HG02884 (cell line): ENCODE results near the gene SEMA4A.
"Not testable (repeated sequence)": the region's sequence is repeated elsewhere in the genome, so short reads cannot be mapped to it uniquely, and the experiment has no call there.

Source experiments
- ATAC-seq: cut with Tn5 transposase; IDR thresholded peaks from one replicate; pipeline ENCODE4 v1.9.1; 2021; ENCODE audit warnings: mild to moderate bottlenecking, moderate library complexity; ENCODE audit not compliant: unreplicated experiment

Gene SEMA4A

DNA sequence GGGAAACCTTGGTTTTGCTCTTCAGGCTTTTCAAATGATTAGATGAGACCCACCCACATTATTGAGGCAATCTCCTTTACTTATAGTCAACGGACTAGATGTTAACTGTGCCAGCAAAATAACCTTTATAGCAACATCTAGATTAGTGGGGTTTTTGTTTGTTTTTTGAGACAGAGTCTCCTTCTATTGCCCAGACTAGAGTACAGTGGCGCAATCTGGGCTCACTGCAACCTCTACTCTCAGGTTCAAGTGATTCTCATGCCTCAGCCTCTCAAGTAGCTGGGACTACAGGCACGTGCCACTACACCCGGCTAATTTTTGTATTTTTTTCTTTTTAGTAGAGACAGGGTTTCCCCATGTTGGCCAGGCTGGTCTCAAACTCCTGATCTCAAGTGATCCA is 36.9 kb downstream of the SEMA4A start:
- ATAC-seq, result not testable (repeated sequence)

DNA sequence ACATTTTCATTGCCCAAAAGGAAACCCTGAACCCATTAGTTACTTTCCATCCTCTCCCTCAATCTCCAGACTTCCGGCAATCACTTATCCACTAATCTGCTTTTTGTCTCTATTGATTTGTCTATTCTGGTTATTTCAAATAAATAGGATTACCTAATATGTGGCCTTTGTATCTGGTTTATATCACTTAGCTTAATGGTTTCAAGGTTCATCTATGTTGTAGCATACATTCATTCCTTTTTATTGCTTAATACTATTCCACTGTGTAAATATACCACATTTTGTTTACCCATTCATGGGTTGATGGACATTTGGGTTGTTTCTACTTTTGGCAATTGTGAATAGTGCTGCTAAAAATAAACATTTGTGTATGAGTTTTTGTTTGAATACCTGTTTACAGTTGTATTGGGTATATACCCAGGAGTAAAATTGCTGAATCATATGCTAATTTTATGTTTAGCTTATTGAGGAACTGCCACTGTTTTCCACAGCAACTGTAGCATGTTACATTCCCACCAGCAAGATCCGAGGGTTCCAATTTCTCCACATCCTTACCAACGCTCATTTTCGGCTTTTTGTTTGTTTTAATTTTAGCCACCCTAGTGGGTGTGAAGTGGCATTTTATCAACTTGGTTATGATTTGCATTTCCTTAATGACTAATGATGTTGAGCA is 38.0 kb downstream of the SEMA4A start:
- ATAC-seq, result no peak

DNA sequence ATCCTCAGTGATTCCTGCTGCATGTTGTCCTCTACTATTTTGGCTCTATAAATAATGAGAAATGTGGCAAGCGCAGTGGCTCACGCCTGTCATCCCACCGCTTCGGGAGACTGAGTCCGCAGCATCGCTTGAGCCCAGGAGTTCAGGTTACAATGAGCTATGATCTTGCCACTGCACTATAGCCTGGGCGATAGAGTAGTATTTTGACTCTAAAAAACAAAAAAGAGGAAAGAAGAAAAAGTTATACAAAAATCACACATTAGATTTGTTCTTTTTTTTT is 39.8 kb downstream of the SEMA4A start:
- ATAC-seq, result no peak

DNA sequence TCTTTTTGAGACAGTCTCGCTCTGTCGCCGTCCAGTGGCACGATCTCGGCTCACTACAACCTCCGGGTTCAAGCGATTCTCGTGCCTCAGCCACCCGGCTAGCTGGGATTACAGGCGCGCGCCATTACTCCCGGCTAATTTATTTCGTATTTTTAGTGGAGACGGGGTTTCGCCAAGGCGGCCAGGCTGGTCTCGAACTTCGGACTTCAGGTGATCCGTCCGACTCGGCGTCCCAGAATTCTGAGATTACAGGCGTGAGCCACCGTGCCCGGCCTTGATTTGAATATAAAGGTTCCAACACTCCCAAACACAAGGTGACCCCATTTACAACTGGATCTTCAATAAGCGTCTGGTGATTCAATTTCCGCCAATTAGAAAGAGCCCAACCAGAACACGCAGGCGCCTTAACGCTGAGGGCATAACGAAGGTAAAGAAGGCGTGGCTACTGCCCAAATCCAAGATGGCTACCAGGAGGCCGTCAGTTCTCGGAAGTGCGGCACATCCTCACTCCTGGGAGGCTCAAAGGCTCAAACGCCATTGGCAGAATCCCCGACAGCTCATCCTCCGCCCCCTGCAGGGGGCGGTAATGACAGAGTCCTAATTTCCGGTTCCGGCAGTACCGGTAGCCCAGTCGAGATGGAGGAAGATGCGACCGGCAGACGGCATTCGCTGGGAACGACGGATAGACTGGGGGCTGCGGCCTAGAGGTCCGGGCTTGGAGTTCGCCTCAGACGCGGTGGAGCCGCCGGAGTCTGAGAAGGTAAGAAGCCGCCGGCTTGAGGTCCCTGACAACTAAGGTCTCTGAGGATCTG is 40.3 kb downstream of the SEMA4A start, which contains the start of gene SLC25A44:
TSS of gene SLC25A44 (plus strand) at position 617 of the 812 bp plus-strand sequence. CDS start 5,744 bp downstream, outside the sequence.
- ATAC-seq, result peak; percentile 93

DNA sequence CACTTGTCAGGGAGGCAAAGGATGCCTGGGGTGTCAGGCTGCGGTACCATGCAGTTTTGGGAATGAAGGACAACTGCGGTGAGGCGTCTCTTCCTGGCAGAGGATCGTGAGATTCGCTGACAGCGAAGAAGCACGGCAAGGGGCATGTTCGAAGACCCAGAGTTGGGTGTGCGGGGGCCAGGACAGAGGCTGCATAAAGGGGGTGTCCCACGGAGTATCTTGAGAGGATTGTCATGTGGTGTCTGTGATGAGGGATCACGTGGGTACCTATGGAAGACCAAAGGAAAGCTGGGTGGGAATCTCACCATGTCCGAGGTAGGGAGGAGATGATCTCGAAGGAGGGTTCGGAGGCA is 40.9 kb downstream of the SEMA4A start:
- no peak for ATAC-seq

DNA sequence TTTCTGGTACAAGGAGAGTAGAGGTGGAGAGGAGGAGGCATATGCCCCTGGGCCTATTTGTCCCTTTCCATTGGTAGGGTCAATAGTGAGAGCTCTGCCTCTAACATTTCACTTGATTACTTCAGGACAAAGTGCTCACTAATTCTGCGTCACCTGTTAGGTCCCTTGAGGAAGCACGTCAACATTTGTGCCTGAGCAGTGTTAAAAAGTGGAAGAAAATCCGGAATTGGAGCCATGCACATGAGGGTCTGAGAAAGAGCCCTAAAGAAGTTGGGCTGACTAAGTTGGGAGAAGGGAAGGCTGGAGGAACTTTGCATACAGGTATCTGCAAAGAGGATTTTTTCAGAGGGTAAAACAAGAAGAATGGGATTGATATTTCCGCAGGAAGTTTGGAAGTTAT is 42.5 kb downstream of the SEMA4A start:
- no peak for ATAC-seq

DNA sequence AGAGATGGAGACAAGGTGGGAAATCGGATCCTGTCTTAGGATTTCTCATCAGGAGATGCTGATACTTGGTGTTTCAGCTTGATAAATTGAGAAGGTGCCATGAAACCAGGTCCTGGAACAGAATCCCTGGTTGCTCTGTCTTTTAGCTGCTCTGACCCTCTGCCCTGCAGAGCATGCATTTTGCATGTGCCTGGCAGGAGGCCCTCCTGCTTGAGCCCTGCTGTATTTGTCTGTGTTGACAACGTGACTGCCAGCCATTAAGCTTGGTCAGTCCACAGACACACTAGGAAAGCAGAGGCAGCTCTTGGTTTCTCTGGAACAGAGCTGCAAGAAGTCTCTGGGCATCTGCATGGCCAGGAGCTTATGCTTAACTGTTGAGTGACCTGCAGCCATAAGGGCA is 43.1 kb downstream of the SEMA4A start:
- ATAC-seq, result no peak

DNA sequence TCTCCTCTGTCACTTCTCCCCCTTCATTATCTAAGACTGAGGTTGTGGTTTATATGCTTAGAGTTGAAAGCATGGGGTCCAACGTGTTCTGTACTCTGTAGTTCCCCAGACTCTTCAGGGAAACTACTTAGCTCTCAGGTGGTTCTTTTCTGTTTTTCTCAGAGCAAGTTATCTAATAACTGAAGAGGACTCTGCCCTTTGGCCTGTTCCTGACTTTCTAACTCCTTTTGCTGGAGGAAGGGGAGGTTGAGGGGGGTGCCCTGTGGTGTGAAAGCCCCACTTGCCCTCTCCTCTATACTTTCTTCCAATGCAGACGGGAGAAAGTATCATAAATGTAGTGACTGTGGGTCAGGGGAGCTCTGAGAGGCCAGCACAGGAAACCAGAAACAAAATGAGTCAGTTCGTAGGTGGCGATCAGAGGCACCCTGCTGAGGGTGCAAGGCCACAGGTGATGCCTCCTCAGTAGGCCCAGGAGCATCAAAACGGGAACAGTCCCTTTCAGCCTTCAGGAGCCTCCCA is 45.5 kb downstream of the SEMA4A start:
- no peak for ATAC-seq

DNA sequence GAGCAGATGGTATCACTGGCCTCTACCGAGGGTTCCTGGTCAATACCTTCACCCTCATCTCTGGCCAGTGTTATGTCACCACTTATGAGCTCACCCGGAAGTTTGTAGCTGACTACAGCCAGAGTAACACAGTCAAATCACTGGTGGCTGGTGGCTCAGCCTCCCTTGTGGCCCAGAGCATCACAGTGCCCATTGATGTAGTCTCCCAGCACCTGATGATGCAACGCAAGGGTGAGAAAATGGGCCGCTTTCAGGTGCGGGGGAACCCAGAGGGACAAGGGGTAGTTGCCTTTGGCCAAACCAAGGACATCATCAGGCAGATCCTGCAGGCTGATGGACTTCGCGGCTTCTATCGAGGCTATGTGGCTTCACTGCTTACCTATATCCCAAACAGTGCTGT is 46.7 kb downstream of the SEMA4A start:
- ATAC-seq, result no peak

DNA sequence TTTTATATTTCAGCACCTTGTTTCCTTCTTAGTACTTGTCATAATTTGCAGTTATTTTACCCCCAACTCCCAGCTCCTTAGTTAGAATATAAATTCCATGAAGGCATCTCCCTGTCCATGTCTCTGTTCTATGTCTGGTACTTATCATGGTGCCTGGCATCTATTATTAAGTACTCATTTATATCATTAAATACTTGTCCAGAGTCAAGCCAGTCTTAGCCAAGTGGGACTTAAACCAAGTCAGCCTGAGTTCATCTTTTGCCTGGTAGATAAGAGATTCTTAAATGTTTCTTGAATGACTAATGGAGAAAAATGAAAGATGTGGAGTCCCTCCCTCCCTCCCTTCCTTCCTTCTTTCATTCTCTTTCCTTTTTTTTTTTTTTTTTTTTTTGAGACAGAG is 49.9 kb downstream of the SEMA4A start:
- no peak for ATAC-seq

DNA sequence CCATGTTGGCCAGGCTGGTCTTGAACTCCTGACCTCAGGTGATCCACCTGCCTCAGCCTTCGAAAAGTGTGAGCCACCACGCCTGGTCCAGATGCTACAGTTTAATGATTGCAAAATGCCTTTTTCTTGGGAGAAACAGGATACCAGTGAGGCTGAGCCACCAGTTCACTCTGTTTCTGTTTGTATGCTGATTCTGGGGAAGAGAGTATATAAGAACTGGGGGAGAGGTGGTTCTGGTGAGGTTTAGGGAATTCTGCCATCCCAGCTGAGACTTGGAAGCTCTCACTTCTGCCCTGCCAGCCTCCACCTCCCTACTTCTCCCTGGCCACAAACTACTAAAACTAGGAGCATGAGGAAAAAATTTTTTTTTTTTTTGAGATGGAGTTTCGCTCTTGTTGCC is 51.3 kb downstream of the SEMA4A start:
- ATAC-seq, result no peak

DNA sequence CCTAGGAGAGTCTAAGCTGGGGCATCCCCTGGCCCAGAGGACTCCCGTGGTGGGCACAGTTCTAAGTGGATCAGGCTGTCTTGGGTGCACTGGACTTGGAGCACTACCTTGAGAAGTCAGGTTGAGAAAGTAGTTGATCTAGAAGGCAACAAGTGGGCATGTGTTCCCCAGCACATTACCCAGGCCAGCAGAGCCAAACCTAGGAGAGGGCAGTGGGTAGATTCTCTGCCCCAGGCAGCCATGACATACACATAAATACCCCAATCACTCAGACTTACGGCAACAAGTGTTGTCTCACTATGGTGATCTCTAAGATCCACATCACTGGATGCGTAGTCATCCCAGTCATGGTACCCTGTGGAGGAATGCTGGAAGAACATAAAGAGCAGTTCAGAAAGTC is 57.9 kb downstream of the SEMA4A start:
- no peak for ATAC-seq

DNA sequence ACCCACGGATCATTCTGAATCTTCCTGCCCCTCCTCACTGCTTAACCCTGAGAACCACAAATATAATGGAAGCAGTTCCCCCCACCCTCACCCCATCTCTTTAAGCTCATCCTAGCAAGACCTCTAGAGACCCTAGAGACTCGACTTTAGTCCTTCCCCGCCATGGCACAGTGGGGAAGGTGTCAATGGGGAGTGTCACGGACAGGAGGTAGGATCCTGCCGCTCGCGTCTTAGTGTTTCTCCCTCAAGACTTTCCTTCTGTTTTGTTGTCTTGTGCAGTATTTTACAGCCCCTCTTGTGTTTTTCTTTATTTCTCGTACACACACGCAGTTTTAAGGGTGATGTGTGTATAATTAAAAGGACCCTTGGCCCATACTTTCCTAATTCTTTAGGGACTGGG is 58.7 kb downstream of the SEMA4A start:
- no peak for ATAC-seq

DNA sequence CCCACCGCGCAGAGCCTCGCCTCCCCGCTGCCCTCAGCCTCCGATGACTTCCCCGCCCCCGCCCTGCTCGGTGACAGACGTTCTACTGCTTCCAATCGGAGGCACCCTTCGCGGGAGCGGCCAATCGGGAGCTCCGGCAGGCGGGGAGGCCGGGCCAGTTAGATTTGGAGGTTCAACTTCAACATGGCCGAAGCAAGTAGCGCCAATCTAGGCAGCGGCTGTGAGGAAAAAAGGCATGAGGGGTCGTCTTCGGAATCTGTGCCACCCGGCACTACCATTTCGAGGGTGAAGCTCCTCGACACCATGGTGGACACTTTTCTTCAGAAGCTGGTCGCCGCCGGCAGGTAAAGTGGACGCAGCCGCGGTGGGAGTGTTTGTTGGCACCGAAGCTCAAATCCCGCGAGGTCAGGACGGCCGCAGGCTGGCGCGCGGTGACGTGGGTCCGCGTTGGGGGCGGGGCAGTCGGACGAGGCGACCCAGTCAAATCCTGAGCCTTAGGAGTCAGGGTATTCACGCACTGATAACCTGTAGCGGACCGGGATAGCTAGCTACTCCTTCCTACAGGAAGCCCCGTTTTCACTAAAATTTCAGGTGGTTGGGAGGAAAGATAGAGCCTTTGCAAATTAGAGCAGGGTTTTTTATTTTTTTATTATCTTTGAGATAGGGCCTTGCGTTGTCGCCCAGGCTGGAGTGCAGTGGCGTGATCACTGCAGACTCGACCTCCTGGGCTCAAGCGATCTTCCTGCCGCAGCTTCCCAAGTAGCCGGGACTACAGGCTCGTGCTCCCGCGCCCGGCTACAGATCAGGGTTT is 59.7 kb downstream of the SEMA4A start, which contains the start of gene PMF1:
TSS of gene PMF1 (plus strand) at position 175 of the 811 bp plus-strand sequence. CDS start at position 184, 9 bp downstream.
- ATAC-seq, result peak; percentile 86

DNA sequence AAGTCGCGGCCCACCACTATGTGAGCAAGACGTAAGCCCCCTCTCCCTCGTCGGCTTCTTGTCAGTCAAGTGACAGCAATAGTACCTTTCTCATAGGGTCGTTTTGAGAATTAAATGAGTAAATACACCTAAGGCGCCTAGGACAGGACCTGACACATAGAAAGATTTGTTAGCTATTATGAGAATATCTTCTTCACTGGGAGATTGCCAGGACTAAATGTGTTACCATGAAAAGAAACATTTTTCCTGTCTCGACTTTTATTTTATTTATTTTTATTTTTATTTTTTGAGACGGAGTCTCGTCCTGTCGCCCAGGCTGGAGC is 60.2 kb downstream of the SEMA4A start:
- ATAC-seq, result no peak

DNA sequence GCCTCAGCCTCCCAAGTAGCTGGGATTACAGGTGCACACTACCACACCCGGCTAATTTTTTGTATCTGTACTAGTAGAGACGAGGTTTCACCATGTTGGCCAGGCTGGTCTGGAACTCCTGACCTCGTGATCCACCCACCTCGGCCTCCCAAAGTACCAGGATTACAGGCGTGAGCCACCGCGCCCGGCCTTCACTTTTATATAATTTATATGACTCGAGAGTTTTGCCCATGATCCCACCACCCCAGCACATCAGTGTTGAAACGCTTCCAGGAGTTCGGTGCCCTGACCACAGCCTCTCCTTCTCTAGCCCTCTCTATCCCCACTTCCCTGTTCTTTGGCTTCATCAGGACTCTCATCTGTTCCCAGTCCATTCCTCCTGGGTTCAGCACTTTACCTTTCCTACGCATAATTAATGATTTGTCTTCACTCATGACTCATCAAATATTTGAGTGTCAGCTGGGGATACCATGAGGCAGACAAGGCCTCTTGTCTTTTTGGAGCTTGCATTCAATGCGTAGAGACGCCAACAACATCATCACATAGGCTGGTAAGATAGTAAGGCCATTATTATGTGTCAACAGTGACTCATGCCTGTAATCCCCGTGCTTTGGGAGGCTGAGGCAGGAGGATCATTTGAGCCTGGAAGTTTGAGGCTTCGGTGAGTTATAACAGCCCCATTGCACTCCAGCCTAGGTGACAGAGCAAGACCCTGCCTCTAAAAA is 60.8 kb downstream of the SEMA4A start:
- ATAC-seq, result no peak

DNA sequence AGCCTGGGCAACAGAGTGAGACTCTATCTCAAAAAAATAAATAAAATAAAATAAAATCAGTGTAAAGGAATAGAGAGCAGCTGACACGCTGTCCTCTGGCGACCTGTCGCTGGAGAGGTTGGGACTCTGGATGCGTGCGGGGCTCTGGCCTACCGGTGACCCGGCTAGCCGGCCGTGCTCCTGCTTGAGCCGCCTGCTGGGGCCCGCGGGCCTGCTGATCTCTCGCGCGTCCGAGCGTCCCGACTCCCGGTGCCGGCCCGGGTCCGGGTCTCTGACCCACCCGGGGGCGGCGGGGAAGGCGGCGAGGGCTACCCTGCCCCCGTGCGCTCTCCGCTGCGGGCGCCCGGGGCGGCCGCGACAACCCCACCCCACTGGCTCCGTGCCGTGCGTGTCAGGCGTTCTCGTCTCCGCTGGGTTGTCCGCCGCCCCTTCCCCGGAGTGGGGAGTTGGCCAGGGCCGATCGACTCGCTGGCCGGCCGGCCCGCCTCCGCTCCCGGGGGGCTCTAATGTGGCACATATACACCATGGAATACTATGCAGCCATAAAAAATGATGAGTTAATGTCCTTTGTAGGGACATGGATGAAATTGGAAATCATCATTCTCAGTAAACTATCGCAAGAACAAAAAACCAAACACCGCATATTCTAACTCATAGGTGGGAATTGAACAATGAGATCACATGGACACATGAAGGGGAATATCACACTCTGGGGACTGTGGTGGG is 63.1 kb downstream of the SEMA4A start:
- ATAC-seq, result not testable (repeated sequence)

DNA sequence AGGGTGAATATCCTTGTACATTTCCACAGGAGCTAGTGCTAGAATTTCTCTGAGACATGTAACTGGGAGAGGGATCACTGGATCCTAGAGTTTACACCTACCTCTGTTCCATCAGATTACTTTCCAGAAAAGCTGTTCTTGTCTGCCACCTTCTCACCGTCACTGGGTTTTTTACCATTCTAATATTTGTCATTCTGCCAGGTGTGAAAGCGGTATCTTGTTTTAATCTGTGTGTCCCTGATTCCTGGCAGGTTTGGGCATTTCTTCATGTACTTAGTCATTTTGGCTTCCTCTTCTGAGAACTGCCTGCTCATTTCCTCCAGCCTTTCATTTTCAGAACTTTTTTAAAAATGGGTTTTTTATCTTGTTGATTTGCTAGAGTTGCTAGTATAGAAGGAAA is 64.5 kb downstream of the SEMA4A start:
- ATAC-seq, result no peak

DNA sequence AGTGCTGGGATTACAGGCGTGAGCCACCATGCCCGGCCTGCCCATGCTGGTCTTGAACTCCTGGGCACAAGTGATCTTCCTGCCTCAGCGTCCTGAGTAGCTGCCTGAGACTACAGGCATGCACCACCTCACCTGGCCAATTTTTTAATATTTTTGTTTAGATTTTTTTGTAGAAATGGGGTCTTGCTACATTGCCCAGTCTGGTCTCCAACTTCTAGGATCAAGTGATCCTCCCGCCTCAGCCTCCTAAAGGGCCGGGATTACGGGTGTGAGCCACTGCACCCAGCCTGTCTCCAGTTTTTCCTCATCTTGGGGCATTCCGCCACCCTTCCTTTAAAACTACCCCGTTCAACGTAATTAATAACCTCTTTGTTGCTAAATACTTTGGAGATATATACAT is 66.8 kb downstream of the SEMA4A start:
- no peak for ATAC-seq

DNA sequence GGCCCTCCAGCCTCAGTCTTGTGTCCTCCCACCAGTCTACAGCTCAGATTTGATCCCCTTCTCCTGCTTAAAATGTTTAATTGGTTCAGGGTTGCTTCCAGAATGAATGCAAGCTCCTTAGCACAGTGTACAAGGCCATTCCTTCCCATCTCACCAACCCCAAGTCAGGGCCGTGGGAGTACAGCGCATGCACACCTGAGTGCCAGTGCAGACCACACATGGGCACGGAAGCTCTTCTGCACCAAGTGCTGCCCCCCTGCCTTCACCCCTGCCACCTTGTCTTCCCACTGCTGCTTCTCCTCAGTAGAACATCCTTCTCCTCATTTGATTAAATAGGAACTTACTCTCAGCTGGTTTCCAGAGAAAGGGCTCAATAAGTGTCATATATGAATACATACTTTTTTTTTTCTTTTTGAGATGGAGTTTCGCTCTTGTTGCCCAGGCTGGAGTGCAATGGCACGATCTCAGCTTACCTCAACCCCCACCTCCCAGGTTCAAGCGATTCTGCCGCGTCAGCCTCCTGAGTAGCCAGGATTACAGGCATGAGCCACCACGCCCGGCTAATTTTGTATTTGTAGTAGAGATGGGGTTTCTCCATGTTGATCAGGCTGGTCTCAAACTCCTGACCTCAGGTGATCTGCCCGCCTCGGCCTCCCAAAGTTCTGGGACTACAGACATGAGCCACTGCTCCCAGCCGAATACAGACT is 68.8 kb downstream of the SEMA4A start:
- ATAC-seq, result no peak
